HG02852 (cell line): Measurements from ENCODE around the gene GGNBP2.

ENCODE experiments used
- ATAC-seq: cut with Tn5 transposase; IDR thresholded peaks from one replicate; pipeline ENCODE4 v1.9.1; 2021; ENCODE audit warnings: mild to moderate bottlenecking, moderate library complexity; ENCODE audit not compliant: unreplicated experiment

The GGNBP2 gene

DNA sequence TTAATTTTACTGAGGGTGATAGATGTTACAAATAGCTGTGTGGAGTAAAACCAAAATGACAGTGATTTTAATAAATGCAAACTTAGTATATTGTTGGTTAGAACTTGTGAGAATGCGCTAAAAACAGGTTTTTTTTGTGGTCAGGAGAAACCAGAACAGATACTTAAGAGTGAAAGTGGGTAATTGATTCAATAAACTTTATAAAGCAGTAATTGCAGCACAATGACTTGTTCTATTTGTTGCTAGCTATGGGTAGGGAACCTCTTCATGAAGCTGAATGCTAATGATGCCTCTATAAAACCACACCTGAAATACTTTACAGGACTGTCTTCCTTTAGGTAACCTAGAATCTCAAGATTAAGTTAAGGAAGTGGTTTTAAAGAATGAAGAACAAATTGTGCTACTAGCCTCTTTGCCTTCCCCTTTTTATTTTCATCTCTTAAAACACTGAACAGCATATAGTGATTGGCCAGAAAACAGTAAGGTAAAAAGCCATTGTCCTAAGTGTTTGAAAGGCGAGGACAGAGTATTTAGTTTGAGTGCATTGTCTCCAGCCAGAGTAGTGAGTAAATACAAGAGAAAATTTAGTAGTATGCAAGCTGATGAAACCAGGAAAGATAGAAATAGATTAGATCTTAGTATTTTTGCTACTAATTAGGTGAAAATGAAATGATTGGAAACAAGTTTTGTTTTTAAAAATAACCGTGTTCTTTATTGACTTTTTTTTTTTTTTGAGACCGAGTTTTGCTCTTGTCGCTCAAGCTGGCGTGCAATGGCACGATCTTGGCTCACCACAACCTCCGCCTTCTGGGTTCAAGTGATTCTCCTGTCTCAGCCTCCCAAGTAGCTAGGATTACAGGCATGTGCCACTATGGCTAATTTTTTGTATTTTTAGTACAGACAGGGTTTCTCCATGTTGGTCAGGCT, 6.0 kb downstream of the GGNBP2 start:
- no peak for ATAC-seq

DNA sequence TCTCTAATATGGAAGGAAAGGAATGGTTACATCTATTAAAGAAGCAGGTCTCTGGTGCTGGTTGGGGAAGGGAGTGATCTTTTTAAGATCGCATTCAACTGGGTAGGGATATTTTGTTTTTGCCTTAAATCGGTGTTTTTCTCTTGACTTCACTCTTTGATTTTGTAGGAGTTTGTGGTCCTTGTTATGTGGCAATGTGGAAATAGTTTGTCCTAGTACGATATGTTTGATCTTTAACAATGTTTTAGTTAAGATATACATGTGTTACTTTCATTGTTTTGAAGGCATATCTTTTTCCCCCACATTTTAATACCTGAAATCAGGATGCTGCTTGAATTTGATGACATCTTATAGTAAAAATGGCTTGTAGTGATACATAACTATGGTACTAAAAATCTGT, 8.7 kb downstream of the GGNBP2 start:
- no peak for ATAC-seq

DNA sequence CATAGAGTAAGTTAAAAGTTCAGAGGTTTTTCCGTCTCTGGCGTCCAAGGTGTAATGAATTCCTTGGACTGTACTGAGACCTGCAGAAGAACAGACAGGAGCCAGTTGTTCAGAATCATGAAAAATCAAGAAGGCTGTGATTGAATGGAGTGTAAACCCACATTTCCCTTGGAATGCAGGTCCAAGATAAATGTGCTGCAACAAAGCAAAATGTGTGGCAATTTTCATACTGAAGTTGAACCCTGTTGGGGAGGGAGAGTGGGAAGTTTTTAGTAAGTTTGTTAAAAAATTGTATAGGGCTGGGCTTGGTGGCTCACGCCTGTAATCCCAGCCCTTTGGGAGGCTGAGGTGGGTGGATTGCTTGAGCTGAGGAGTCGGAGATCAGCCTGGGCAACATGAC, 21.4 kb downstream of the GGNBP2 start:
- ATAC-seq = no peak

DNA sequence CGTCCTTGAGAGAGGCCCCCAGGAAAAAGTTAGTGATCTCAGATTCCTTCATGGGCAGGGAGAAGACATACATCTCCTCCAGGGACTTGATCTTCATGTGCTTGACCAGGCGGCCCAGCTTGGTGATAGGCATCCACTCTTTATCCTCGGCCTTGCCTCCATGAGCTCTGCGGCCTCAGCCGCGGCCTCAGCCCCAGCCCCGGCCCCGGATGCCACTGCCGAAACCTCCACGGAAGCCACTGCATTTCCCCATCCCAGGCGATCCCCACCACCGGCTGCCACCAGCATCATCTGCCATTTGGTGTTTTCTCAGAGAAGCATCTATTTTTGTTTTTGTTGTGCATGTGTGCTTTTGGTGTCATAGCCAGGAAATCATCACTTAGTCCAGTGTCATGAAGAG, 30.3 kb downstream of the GGNBP2 start:
- no peak for ATAC-seq

DNA sequence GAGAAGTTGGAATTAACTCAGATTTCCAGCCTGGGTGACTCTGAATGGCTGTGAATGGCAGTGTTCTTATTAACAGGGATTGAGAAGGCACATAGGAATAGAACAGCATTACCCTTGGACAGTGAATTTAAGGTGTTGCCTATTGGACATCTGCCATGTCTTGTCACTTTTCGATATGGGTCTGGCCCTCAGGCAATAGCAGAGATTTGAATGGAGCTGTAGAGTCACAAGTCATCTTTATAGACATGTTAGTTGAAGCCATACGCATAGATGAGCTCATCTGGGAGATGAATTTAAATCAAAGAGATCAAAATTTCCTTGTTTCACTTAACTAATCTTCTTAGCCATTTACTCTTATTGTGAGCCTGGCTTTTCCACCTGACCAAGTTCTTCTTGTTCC, 32.1 kb downstream of the GGNBP2 start:
- ATAC-seq = no peak

DNA sequence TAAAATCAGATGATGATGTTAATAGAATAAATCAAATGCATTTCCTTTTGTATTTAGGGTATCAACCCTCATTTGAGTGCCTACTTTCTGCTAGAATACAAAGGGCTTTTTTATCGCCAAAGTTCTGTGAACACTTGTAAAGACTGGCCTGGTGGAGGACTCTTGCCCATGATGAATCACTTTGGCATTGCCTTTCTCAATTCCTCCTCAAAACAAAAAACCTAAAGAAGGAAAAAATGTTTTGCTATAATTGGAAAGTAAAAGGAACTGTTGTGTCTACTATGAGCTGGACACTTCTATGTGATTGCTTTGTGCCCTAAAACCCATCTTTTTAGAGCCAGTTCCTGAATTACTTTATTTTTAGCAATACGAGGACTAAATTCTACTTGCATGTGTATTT, 34.0 kb downstream of the GGNBP2 start:
- ATAC-seq = no peak

DNA sequence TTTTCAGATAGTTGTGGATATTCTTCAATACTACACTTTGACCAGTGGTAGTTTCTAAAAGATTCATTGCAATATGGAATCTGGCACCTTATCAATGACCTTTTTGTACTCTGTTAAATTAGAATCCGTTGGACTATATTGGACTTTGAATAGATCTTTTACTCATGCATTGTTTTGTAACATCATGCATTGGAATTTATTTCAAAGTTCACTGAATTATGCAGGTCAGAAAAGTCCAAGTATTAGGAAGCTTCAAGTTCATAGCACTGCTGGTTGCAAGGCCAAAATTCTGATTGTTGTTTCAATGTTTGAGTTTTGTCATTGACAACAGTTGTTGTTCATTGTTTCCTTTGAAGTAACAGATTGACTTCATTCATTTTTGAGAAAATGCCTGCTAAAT, 39.1 kb downstream of the GGNBP2 start:
- ATAC-seq = no peak

DNA sequence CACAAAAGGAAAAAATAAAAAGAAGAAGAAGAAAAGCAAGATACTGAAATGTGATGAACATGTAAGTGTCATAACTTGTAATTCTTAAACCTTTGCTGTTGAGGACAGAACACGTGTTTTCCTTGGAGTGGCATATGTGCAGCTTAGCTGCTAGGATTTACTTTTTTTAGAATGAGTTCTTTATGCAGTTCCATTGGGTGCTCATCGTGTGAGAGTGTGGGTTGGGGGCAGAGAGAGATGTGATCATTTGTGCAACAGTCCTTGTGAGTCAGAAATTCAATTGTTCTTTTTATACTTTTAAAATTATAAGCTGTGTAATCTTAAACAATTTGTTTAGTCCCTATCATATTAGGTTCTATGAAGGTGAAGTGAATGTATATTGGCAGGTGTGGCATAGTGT, 41.4 kb downstream of the GGNBP2 start:
- no peak for ATAC-seq

DNA sequence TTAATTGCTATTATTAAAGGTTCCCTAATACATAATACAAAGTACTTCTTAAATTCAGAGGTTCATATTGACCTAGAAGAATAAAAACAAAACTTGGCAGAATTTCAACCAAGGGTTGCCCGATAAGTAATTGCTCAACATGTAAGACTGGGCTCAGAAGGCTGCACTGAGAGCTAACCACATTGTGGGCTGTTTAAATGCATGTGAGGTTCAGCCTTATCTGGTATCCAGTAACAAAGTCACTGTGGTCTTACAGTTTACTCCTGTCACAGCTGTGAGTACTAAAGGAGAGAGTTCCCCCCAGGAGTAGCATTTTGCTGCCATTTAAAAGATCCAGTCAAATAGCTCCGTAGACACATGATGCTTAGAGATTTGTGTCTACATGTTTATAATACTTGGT, 45.4 kb downstream of the GGNBP2 start:
- no peak for ATAC-seq

DNA sequence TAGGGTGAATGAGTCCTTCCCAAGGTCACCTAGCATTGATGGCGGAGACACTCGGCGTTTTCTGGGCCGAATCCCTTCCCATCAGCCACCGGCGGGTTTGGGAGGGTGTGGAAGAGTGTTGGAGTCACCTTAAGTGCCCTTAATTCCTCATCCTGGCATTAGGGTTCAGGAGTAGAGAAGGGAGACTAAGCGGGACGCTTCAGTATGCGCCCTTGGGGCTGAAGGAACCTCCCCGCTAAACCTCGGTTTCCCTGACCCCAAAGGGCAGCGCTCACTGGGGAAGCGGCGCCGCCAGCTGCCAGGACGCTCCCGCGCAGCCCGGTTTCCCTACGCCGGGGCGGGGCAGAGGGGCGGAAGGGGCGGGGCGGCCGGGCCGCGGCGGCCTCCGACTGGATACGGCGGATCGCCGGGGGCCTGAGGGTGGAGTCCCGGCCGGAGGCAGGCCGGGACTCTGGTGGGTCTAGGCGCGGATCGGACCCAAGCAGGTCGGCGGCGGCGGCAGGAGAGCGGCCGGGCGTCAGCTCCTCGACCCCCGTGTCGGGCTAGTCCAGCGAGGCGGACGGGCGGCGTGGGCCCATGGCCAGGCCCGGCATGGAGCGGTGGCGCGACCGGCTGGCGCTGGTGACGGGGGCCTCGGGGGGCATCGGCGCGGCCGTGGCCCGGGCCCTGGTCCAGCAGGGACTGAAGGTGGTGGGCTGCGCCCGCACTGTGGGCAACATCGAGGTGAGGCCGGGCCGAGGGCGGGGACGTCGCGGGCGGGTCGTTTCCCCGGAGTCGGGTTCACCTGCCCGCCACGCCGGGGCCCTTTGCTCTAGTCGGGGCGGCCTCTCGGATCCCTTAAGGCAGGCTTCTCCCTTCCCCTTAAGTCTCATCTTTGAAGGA, 47.0 kb downstream of the GGNBP2 start, which contains the start of gene DHRS11:
DHRS11 (plus strand) TSS at position 446 of the 882 bp plus-strand sequence; CDS start at position 577, 131 bp downstream.
- ATAC-seq = peak; percentile 87

DNA sequence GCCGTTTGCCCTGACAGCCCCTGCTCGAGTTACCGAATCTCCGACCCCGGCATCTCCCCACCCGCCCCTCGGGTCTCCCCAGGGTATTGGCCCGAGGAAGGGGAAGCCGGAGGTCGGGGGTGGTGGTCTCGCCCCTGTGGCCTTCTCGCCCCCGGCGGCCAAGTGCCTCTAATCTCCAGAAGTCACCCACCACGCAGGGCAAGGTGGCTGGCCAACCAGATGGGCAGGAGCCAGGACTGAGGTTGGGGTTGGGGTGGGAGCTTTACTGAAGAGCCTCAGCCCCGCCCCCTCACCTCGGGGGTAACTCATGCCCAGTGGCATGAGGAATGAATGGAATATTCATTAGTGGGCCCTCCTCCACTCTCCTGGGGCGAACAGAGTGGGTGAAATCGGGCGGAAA, 47.6 kb downstream of the GGNBP2 start:
- ATAC-seq = peak; percentile 13

DNA sequence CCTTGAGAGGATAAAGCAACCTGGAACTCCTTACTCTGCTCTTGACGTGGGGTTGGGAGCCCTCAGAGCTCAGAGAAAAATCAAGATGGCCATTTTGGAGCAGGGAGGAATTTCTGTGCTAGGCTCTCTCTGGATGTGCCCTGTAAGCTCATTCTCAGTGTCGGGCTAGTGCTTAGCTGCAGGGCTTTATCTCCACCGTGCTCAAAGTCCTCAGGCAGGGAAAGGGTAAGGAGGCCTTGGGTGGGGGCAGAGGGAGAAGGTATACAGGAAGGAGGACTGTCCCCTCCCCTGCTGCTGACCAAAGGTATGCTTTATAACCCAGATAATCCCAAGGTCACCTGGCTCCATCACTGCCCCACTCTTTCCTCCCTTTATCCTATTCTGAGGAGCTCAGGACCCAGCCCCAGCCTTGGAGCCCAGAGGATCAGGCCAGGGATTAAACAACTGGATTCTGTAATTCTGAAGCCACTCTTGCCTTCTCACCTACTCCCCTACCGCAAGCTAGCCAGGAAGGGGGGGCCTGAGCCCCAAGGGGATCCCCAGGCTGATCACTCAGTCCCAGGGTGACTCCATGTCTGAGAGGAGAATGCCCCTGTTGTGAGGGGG, 48.1 kb downstream of the GGNBP2 start:
- no peak for ATAC-seq

DNA sequence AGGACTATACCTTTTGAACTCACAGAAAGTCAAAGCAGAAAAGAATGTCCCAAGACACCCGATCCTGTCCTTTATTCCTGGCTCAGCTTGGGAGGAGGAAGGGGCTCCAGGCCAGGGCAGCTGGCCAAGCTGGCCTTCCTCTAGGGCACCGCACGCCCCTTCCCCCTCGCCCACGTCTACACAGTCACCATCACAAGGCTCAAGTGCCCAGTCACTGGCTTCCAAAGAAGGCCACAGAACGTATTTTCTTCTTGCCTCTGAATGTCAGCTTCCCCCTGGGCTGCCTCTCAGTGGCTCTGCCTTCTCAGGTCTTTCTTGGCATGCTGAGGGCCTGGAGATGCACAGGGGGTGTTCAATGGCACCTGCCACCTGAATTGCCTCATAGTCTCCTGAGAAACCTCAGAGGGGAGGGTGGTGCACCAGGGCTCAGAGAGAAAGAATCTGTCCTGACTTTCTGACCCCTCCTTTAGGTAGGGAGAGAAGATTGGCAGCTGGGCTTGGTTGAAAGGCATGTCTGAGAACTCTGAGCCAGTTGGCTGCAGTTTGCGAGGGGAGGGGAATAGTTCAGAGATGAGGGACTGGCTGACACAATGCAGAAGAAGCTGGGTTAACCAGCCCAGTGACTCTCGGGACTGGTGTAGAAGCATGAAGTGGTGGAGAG, 49.1 kb downstream of the GGNBP2 start:
- no peak for ATAC-seq

DNA sequence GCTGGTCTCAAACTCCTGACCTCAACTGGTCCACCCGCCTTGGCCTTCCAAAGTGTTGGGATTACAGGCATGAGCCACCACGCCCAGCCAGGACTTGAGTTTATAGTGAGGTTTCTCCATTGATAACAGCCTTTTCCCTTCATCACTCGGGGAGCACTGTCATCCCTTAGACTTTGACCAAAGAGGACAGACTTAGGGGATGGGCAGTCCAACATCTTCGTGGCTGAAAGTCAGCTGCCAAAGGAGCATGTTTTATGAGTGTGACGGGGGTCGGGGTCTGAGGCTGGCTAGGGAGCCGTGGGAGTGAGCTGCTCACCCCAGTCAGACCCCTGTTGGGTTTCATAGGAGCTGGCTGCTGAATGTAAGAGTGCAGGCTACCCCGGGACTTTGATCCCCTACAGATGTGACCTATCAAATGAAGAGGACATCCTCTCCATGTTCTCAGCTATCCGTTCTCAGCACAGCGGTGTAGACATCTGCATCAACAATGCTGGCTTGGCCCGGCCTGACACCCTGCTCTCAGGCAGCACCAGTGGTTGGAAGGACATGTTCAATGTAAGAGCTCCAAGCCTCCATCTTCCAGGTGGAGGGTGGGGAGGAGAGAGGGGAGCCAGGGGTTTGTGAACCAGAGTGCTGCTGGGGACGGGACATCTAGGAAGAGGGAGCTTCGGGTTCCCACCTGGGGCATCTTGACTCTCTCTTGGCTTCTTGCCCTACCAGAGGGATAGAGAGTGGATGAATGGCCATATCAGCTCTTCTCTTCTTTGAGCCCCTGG, 50.1 kb downstream of the GGNBP2 start:
- no peak for ATAC-seq

DNA sequence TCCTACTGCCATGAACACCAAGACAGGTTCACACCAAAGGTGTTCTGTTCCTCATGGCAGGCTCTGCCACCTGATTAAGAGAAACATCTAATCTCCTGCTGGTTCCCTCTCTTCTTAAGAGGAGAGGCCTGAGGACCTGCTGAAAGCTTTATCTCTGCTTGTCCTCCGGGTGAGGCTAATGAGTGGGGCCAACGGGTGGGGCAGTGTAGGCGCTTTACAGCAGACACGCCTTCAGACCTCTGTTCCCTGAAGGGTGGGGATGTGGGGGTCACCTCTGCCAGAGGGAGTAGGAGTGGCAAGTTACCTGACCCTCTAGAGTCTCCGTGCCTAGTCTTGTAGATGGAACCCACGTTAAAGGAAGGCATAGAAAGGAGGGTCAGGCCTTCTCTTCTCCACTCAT, 52.5 kb downstream of the GGNBP2 start:
- no peak for ATAC-seq

DNA sequence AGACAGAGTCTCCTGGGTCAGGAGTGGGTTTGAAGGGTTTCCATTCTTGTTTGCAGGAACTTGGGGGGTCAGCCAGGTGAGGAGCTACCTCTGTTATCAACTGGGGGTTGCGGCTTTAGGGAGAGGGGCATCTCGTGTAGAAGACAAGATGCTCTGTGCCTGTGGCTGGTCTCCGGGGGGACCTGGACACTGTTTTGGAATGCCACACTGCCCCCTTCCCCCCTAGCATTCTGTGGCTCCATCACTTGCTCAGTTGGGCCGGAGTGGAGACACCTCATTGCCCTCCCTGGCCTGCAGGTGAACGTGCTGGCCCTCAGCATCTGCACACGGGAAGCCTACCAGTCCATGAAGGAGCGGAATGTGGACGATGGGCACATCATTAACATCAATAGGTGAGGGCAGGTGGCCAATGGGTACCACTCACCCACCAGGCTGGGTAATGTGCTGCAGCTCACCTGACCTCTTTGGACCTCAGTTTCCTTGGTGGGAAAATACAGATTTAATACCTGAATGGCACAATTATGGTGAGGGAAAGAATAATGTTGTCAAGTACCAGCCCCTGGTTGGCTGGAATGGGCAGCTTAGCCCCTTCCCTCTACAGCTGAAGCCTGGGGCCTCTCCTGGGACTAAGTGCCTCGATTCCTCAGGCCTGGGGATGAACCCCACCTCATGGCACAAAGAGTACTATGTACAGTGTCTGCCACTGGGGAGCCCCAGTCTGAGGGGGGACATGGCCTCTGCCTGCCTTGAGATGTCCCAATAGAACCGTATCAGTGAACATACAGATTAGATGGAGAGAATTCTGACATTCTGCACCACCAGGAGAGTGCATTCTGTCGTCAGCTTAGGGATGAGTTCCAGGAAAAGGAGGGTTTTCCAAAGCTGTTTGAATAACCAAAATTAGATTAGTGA, 53.4 kb downstream of the GGNBP2 start:
- no peak for ATAC-seq

DNA sequence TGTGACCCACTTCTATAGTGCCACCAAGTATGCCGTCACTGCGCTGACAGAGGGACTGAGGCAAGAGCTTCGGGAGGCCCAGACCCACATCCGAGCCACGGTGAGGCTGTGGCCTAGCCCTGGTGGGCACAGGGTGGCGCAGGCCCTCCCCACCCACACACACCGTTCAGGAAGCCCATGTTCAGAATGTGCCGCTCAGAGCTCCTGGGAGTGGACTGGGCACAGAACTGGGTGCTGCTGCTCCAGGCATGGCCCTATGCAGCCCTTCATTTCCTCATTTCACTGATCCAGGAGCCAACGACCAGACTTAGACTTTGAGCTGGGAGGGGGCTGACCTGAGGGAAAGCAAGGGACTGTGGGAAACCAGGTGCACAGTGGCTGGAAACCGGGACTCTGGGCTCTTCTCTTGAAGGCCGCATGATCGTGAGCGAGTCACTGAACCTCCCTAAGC, 54.3 kb downstream of the GGNBP2 start:
- ATAC-seq = no peak

DNA sequence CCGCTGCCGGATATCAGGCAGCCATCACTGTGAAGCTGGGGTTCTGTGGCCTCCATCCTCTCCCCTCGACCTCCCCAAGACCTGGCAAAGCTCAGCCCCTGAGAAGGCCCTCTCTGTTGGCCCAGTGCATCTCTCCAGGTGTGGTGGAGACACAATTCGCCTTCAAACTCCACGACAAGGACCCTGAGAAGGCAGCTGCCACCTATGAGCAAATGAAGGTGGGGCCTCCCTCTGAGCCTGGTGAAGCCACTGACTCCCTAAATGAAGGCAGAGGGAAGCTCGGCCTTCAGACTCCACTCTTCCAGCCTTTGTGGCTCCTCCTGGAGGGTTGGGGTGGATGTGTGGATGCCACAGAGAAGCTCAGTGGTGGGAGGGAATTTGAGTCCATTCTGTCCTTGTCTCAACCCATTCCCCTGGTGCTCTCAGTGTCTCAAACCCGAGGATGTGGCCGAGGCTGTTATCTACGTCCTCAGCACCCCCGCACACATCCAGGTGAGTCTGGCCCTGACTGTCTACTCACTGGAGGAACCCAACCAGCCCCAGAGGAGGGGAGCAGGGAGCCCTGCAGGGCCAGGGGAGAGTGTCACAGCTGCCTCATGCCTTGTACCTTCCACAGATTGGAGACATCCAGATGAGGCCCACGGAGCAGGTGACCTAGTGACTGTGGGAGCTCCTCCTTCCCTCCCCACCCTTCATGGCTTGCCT, 55.0 kb downstream of the GGNBP2 start:
- ATAC-seq = no peak
